Panc1 (cell line): ENCODE measurements around the gene RHEX. TPM values are rescaled to one million over a fixed set of nuclear protein-coding genes. Genes with fewer than 3 reads are reported as not detected.

Experiments
- ATAC-seq: fragments of 200-7000 bp; cut with Tn5 transposase; 2 replicates; pipeline ENCODE4 v1.9.1; 2020; ENCODE audit warnings: mild to moderate bottlenecking, moderate library complexity
- BruUV-seq: library from RNA; stranded (reverse); fragments of 400-500 nt; replicated peaks from 2 replicates; lab custom pipeline; 2021; lab: Mats Ljungman, UMichigan
- CTCF ChIA-PET: fragments of 300-600 bp; sonication (Branson Sonifier 250); formaldehyde crosslinking; loops from one replicate; lab custom pipeline; 2022; ENCODE audit warnings: antibody characterized with exemption; lab: Charles Lee
- POLR2A ChIA-PET: fragments of 300-600 bp; sonication (Branson Sonifier 250); formaldehyde crosslinking; loops from one replicate; lab custom pipeline; 2022; ENCODE audit warnings: antibody characterized with exemption; lab: Charles Lee
- DNase-seq: peaks from one replicate; pipeline ENCODE4 v3.0.0-alpha.2; 2010; ENCODE audit warnings: low read depth, low spot score
- H3K27ac ChIP-seq: 2 replicates; pipeline ENCODE4 v1.5.1; 2011; ENCODE audit warnings: mild to moderate bottlenecking, low read length, inconsistent platforms
- H3K27me3 ChIP-seq: fragments of 200-500 bp; sonication (Bioruptor generic); 2 replicates; pipeline ENCODE4 v1.6.0; 2014; ENCODE audit warnings: low read length, inconsistent platforms; ENCODE audit not compliant: control insufficient read depth, insufficient read depth
- H3K36me3 ChIP-seq: fragments of 200-500 bp; sonication (Bioruptor generic); 2 replicates; pipeline ENCODE4 v1.5.1; 2014; ENCODE audit warnings: inconsistent platforms, mild to moderate bottlenecking, low read length, moderate library complexity; ENCODE audit not compliant: control insufficient read depth, insufficient read depth
- H3K4me1 ChIP-seq: 2 replicates; pipeline ENCODE4 v1.5.1; 2011; ENCODE audit warnings: inconsistent platforms, mild to moderate bottlenecking, low read length, moderate library complexity; ENCODE audit not compliant: control insufficient read depth, insufficient read depth
- H3K4me3 ChIP-seq, 2 experiments: 2 replicates each; pipeline ENCODE4 v1.5.1; 2011 to 2012; ENCODE audit warnings: low read depth in 2 of 2, low read length in 2 of 2, mild to moderate bottlenecking in 2 of 2, inconsistent platforms in 1 of 2, moderate library complexity in 1 of 2
- H3K9me3 ChIP-seq: fragments of 200-500 bp; sonication (Bioruptor generic); 2 replicates; pipeline ENCODE4 v1.5.1; 2014; ENCODE audit warnings: low read depth, mild to moderate bottlenecking, inconsistent platforms, low read length, moderate library complexity; ENCODE audit not compliant: control insufficient read depth, insufficient read depth
- CTCF ChIP-seq: fragments of 450-650 bp; IDR thresholded peaks from 2 replicates; pipeline ENCODE4 v1.5.1; 2017; ENCODE audit warnings: mild to moderate bottlenecking
- POLR2AphosphoS5 ChIP-seq: IDR thresholded peaks from 2 replicates; pipeline ENCODE4 v1.6.1; 2012; ENCODE audit warnings: mild to moderate bottlenecking, low read depth, low read length, moderate library complexity
- REST ChIP-seq, 2 experiments: IDR thresholded peaks; 2 replicates each; pipeline ENCODE4 v1.6.1; 2011 to 2012; ENCODE audit warnings: low read depth in 2 of 2, control low read depth in 1 of 2, low read length in 1 of 2, mild to moderate bottlenecking in 1 of 2, moderate library complexity in 1 of 2; ENCODE audit not compliant: insufficient read depth in 1 of 2
- SIN3A ChIP-seq: IDR thresholded peaks from 2 replicates; pipeline ENCODE4 v1.6.1; 2012; ENCODE audit warnings: low read depth, mild to moderate bottlenecking, low read length, moderate library complexity, borderline replicate concordance; ENCODE audit not compliant: insufficient read depth
- TCF7L2 ChIP-seq: IDR thresholded peaks from 2 replicates; pipeline ENCODE4 v1.6.1; 2011; ENCODE audit warnings: mild to moderate bottlenecking, low read depth, low read length, inconsistent platforms
- in situ Hi-C: cut with HindIII; loops from 2 replicates; pipeline ENCODE4 v1.10.0; 2016; ENCODE audit warnings: low sequenced_read_pairs, low pct_unique_long_range_greater_than_20kb
- intact Hi-C: fragments of 100-400 bp; cut with micrococcal nuclease; formaldehyde crosslinking; loops from one replicate; pipeline ENCODE4 v1.10.0; 2022; ENCODE audit not compliant: unreplicated experiment
- total RNA-seq: library from RNA; stranded (reverse); gene quantifications from one replicate; pipeline ENCODE4 v1.2.1, GENCODE V29; 2021; ENCODE audit not compliant: unreplicated experiment

Gene RHEX
- total RNA-seq, 1 experiment from 2014 or later = not detected

- ATAC-seq (no peak), DNase-seq (no peak)
- Histone ChIP-seq H3K27ac (no peak overlapping the region), H3K4me3 (no peak overlapping the region), H3K27me3 (peaks cover 12% of the 10 kb centered on the region), H3K9me3 (no peaks in the 10 kb centered on the region), H3K36me3 (no peaks in the 10 kb centered on the region), H3K4me1 (no peaks in the 10 kb centered on the region)
- intact Hi-C loops (loop anchor here (5.0 kb wide), 1 partner anchor 102 kb away; no protein-coding TSS in a partner anchor), in situ Hi-C loops (no loop called here)
- POLR2A ChIA-PET = no interaction called here
- BruUV-seq = no TSS peak
- TF ChIP-seq CTCF = no peak
- no peak for TF ChIP-seq POLR2AphosphoS5
- TF ChIP-seq TCF7L2 = no peak
- TF ChIP-seq SIN3A = no peak
- TF ChIP-seq REST (IDR thresholded peaks at IDR 0.05; ENCODE audit: insufficient read depth in 1 of 2, low read depth in 2 of 2, low read length in 1 of 2) = no peak
- CTCF ChIA-PET = interaction anchor here (0.6 kb wide), 2 partner anchors 59 to 860 kb away, joined by 4 read pairs; no protein-coding TSS in a partner anchor
These were observed 36.4 kb downstream of the RHEX start for GRCh38 chr1:206089341-206089740.

- H3K4me1 ChIP-seq = no peaks in the 10 kb centered on the region
- ATAC-seq (no peak), DNase-seq (no peak)
- no peaks in the 10 kb centered on the region for H3K9me3 ChIP-seq
- in situ Hi-C loops (no loop called here), intact Hi-C loops (no loop called here)
- no peak overlapping the region for H3K4me3 ChIP-seq
- no peak for TF ChIP-seq CTCF
- no peak for TF ChIP-seq TCF7L2
- TF ChIP-seq SIN3A = no peak
- TF ChIP-seq POLR2AphosphoS5 = no peak
- no peak for TF ChIP-seq REST (IDR thresholded peaks at IDR 0.05; ENCODE audit: insufficient read depth in 1 of 2, low read depth in 2 of 2, low read length in 1 of 2)
- H3K27ac ChIP-seq = no peak overlapping the region
- no peaks in the 10 kb centered on the region for H3K36me3 ChIP-seq
- peaks cover 13% of the 10 kb centered on the region for H3K27me3 ChIP-seq
- CTCF ChIA-PET = no interaction called here
- no TSS peak for BruUV-seq
- POLR2A ChIA-PET = no interaction called here
These were observed 41.1 kb downstream of the RHEX start for GRCh38 chr1:206094024-206094423.
